Motor neuron (in vitro differentiated cells): ENCODE results near the gene IFT80. TPM values are rescaled to one million over a fixed set of nuclear protein-coding genes. Genes with fewer than 3 reads are reported as not detected.
A peak's percentile ranks its signal among the peaks of the same experiment; 100 is the strongest.

Experiments
- ATAC-seq, 8 experiments: fragments of 200-7000 bp; cut with Tn5 transposase; replicated peaks in 6 of 8; 2 replicates each; pipeline ENCODE4 v1.8.0; 2021; ENCODE audit warnings: mild to moderate bottlenecking in 8 of 8, moderate library complexity in 8 of 8
- H3K27ac ChIP-seq, 2 donors: fragments of 250-450 bp; sonication (Bioruptor Pico); 2 replicates each; pipeline ENCODE4 v1.9.0; 2021; ENCODE audit warnings: antibody characterized with exemption in 2 of 2, mild to moderate bottlenecking in 2 of 2, moderate library complexity in 1 of 2
- H3K4me1 ChIP-seq, 2 donors: fragments of 250-450 bp; sonication (Bioruptor Pico); replicated peaks in 1 of 2; 2 replicates each; pipeline ENCODE4 v1.6.1; 2021; ENCODE audit warnings: antibody characterized with exemption in 2 of 2, mild to moderate bottlenecking in 2 of 2, moderate library complexity in 1 of 2
- H3K4me3 ChIP-seq, 5 donors: fragments of 250-450 bp; sonication (Bioruptor Pico); 2 replicates each; pipeline ENCODE4 v1.9.0; 2021; ENCODE audit warnings: antibody characterized with exemption in 5 of 5, mild to moderate bottlenecking in 5 of 5, moderate library complexity in 4 of 5
- WGBS, 10 experiments: fragments of 450-650 bp; shearing (Covaris generic); methylation state at CpG; one replicate each; pipeline ENCODE4 v1.0.0; 2022; 5-methylcytosine and 5-hydroxymethylcytosine counted together
- in situ Hi-C, 9 experiments: fragments of 400-800 bp; cut with MboI; loops; one replicate each; pipeline ENCODE4 v1.15.0; 2021; ENCODE audit warnings: low sequenced_read_pairs in 9 of 9, low pct_unique_long_range_greater_than_20kb in 2 of 9; ENCODE audit not compliant: unreplicated experiment in 9 of 9
- total RNA-seq, 8 experiments: library from RNA; unstranded; fragments of 300-600 nt; gene quantifications; 2 replicates each; pipeline versions ENCODE4 v1.2.3 to v1.2.4, GENCODE V29; 2022

The IFT80 gene
- total RNA-seq, 8 experiments from 2014 or later: 22.4 to 50.2 (median 38.7) TPM

DNA sequence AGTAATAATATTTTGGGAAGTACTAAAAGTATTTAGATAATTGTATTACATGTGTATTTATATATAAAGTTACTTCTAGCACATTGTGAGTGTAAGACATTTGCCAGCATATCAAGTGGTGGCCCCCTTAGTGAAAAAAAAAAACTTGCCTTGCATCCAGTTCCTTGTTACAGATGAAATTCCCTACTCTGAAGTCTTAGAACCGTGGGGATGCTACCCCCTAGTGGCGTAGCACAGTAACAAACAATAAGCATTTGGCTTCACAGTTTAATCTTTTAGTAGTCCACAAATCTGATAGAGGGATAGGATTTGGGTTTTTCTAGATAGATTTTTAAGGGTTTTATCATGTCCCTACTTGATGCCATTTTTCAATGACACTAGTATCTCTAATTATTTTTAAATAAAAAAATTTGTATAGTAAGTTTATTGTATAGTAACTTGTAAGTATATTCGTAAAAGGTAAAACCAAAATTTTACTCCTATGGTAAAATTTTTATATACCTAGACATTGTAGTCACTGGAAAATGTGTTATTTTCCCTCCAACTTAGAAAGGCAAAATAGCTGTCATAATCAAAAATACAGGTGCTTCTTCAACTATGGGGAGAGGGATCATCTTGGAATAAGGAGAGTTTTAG is 14.7 kb upstream of the IFT80 start:
- H3K27ac ChIP-seq: no peak overlapping the region
- ATAC-seq: peak; percentile 39 to 85 (median 57)
- H3K4me1 ChIP-seq: no peaks in the 10 kb centered on the region
- 0 to 51% (median 42%) methylated on average over 2 to 3 of the region's 3 CpGs; no CpG with 5 or more reads in 1 of the 10 experiments for whole genome bisulfite sequencing, 10 experiments
- H3K4me3 ChIP-seq: no peak overlapping the region
- in situ Hi-C loops: loop anchor here in 3 of 9 experiments (25.0 kb wide), 1 partner anchor 376 kb away; no protein-coding TSS in a partner anchor

DNA sequence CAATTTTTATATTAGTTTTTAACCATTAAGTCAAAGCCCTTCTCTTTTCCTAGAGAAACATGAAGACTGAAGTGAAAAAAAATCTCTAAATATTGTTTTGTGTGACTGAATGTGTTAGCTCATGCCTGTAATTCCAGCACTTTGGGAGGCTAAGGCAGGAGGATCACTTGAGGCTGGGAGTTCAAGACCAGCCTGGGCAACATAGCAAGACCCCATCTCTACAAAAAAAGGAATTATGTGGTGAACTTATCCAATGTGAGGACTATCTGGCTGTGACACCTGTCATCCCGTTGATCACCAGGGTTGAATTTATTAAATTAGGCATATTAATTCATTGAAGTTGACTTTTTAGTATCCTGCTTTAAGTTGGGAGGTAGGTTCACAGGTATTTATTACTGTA is 13.5 kb upstream of the IFT80 start:
- no peaks in the 10 kb centered on the region for H3K4me1 ChIP-seq
- 0 to 100% (median 100%) methylated on average over 1 of the region's 1 CpG; no CpG with 5 or more reads in 5 of the 10 experiments for WGBS, 10 experiments
- ATAC-seq: no peak
- no peak overlapping the region for H3K4me3 ChIP-seq
- H3K27ac ChIP-seq: no peak overlapping the region
- in situ Hi-C loops: loop anchor here in 3 of 9 experiments (25.0 kb wide), 1 partner anchor 375 kb away; no protein-coding TSS in a partner anchor

DNA sequence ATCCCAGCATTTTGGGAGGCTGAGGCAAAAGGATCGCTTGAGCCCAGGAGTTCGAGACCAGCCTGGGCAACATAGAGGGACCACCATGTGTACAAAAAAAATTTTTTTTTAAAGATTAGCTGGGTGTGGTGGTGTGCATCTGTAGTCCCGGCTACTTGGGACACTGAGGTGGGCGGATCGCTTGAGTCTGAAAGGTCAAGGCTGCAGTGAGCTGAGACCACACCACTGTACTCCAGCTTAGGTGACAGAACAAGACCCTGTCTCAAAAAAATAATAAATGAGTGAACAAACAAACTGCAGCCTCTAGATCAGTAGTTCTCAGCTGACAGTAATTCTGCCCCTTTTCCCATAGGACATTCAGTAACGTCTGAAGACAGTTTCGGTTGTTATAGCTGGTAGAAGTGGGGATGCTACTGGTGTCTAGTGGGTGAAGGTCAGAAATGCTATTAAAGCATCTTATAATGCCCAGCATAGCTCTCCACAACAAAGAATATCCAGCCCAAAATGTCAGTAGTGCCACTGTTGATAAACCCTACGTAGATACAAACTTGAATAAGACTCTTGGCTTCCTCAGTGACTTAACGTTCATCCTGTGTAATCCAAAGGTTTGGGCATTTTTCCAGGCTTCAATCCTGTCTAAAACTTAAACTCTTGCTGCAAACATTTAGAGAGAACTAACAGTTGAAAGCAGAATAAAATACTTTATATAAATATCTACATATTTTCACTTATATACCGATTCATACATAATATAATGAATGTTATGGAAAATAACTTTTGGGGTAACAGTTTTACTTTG is 11.0 kb upstream of the IFT80 start:
- ATAC-seq: no peak

DNA sequence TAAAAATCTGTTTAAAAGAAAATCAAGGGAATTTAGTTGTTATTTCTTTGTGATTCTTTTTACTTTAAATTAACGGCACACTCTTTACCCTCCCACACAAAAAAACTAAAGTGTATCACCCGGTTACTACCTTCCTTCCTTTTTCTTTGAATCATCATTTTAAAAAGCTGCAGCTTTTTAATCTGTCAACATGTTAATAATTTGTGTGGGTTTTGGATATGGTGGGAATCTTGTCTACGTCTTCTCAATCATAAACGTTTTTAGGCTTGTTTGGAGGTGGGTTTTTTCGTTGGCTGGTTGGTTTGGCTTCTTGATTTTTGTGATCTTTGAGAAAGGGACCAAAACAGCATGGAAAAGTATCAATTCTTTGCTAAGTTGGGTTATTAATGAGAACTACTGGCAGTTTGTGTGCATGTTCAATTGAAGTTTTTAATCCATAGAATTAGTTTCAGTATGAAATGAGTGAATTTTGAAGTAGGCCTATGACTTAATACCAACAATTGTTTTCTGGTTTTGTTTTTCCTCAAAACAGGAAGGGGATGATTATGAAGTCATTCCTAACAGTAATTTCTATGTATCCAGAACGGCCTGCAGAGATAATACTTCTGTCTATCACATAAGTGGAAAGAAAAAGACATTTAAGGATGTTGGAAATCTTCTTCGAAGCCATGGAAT is 4.9 kb upstream of the IFT80 start:
- 28 to 90% (median 67%) methylated on average over 3 to 7 of the region's 7 CpGs for whole genome bisulfite sequencing, 10 experiments
- H3K4me1 ChIP-seq: peaks cover 2 to 5% of the 10 kb centered on the region in 2 donors
- H3K27ac ChIP-seq: no peak overlapping the region
- no peak overlapping the region for H3K4me3 ChIP-seq
- ATAC-seq: no peak
- in situ Hi-C loops: loop anchor here in 3 of 9 experiments (25.0 kb wide), 1 partner anchor 367 kb away; no protein-coding TSS in a partner anchor

More for the DNA sequence above, 11.0 kb upstream of the IFT80 start:
- Histone ChIP-seq H3K4me1 (no peaks in the 10 kb centered on the region), H3K27ac (no peak overlapping the region), H3K4me3 (no peak overlapping the region)
- 63 to 100% (median 93%) methylated on average over 1 to 10 of the region's 10 CpGs for WGBS, 10 experiments
- in situ Hi-C loops: loop anchor here in 3 of 9 experiments (25.0 kb wide), 1 partner anchor 373 kb away; no protein-coding TSS in a partner anchor

DNA sequence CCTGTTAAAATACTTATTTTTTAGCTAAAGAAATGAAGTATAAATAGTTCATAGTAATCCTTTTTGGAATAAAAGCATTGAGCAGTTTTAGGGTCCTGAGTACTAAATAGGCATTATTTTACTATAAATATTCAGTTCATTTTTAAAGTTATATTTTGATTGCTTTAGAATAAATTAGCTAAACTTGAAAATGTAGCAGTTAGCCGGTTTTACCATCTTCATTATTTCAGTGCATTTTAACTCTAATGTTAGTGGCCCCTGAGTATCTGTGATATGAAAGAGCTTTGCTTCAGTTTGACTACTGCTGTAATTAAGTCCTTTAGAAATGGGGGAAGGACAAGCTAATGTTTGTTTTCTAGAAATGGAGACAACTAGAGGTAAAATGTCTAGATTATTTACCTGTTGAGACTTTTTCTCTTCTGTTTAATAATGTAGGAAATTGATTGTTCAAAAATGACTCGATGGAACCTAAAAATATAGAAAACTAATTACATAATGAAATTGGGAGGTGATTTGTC is 4.1 kb upstream of the IFT80 start:
- Histone ChIP-seq H3K27ac (no peak overlapping the region), H3K4me1 (peaks cover 5 to 6% of the 10 kb centered on the region in 2 donors), H3K4me3 (no peak overlapping the region)
- in situ Hi-C loops: loop anchor here in 3 of 9 experiments (25.0 kb wide), 1 partner anchor 366 kb away; no protein-coding TSS in a partner anchor
- ATAC-seq: no peak
- 14 to 86% (median 49%) methylated on average over 1 to 2 of the region's 2 CpGs for WGBS, 10 experiments

DNA sequence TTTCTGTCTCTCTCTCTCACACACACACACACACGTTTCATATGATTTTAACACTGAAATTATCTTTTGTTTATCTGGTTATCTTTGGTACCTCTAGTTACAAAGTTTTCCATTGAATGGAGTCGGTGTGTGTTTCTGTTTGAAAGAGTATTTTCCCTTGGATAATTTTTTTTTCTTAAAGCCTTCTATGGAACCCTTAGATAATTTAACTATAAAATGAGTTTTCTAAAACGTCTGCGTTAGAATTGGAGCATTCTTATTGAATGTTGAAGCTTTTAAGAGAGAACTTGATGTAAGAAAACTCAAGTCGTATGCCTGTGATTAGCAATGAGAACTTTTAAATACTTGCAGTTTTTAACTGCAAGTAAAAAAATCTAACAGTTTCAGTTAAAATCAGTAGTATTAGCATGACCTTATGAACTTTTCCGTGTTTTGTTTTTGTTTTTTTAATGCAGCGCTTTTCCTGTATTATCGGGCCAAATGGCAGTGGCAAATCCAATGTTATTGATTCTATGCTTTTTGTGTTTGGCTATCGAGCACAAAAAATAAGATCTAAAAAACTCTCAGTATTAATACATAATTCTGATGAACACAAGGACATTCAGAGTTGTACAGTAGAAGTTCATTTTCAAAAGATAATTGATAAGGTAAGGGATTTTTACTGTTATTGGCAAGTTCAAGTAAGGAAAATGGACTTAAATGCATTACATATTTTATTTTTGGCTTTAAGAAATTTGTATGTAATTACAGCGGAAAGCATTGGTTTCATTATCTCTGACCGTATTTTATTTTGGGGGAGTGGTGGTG is 3.4 kb upstream of the IFT80 start:
- Histone ChIP-seq H3K27ac (no peak overlapping the region), H3K4me1 (peaks cover 5 to 8% of the 10 kb centered on the region in 2 donors), H3K4me3 (peak overlapping the region in 3 of 5 donors; percentile 61 to 86 (median 82))
- 0 to 68% (median 30%) methylated on average over 1 to 11 of the region's 11 CpGs for WGBS, 10 experiments
- ATAC-seq: no peak
- in situ Hi-C loops: loop anchor here in 3 of 9 experiments (25.0 kb wide), 1 partner anchor 365 kb away; no protein-coding TSS in a partner anchor

DNA sequence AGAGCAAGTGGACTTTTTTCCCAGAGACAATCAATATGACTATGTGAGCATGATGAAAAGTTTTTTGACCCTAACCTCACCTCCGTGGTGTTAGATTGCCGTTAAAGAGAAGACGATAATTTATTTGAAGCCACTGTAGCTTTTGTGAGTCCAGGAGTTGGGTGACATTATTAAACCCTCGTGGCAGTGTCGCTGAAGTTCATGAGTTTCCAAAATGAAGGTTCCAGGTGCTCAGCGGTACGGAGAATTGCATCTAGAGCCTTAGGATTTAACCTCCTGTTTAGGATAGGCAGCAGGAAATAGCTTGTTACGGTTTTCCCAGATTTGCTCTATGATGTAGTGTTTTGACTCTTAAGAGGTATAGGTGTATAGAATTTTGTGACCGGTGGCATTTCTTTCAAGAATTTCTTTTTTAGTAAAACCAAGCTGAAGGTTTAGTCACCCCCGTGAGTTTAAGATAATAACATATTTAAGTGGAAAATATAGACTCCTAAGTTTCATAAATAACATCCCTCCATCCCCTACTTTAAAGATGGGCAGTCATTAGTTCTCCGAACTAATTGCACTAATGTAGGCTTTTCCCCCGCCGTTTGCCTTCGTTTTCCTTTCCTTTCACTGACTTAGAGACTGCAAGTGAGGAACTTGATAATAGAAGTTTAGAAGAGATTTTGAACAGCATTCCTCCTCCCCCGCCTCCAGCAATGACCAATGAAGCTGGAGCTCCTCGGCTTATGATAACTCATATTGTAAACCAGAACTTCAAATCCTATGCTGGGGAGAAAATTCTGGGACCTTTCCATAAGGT is 2.5 kb upstream of the IFT80 start:
- WGBS, 10 experiments: 0 to 45% (median 5%) methylated on average over 2 to 16 of the region's 16 CpGs
- Histone ChIP-seq H3K27ac (no peak overlapping the region), H3K4me1 (peaks cover 5 to 8% of the 10 kb centered on the region in 2 donors), H3K4me3 (peak overlapping the region; percentile 46 to 86 (median 61))
- peak in 1 of 8 experiments; percentile 7 for ATAC-seq
- in situ Hi-C loops: loop anchor here in 3 of 9 experiments (25.0 kb wide), 1 partner anchor 364 kb away; no protein-coding TSS in a partner anchor

DNA sequence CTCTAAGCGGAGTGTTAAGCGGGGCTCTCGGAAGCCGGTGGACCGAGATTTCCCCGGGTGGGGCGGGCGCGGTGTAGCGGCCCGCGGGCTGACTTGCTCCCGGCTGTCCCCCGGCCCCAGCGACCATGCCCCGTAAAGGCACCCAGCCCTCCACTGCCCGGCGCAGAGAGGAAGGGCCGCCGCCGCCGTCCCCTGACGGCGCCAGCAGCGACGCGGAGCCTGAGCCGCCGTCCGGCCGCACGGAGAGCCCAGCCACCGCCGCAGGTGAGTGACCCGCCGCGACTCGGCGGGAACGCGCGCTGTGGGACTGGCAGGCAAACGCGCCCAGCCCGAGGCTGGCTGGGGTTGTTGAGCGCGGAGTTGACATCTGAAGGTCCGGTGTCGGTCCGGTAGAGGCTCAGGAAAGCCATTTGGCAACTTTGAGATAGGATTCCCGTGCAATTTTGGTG is 1.7 kb upstream of the IFT80 start:
- Histone ChIP-seq H3K4me3 (peak overlapping the region; percentile 46 to 86 (median 61)), H3K27ac (no peak overlapping the region), H3K4me1 (peaks cover 5 to 8% of the 10 kb centered on the region in 2 donors)
- 0 to 2% (median 1%) methylated on average over 4 to 13 of the region's 51 CpGs; no CpG with 5 or more reads in 4 of the 10 experiments for WGBS, 10 experiments
- in situ Hi-C loops: loop anchor here in 3 of 9 experiments (25.0 kb wide), 1 partner anchor 363 kb away; no protein-coding TSS in a partner anchor
- peak; percentile 3 to 35 (median 9) for ATAC-seq

DNA sequence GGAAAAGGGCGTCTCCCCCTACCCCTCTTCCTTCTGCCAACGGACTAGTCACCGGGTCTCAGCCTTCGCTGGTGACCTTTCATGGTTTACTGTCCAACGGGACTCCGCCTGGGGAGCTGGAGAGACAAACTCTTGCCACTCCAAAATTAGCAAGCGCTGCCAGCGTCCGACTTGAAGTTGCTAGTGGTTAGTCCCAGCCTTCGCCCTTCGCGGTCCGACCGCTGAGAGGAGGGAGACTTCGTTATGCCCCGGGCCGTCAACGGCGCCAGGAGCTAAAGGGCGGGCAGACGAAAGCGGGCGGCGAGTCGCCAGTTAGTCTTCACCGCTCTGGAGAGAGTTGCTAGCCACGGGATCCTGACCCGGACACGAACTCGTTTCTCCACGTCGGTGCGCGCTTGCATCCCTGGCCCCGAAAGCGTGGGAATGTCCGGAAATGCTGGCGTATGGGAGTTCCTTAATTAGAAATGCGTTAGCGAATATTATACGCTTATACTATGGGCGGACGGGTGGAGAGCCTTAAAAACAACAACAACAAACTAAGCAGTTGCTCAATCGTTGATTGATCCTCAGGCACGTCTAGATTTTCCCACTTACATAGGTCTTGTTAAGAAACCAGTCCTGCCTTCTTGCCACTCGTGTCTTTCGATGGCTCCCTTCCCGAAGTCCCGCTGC is 1.1 kb upstream of the IFT80 start:
- 0% methylated on average over 2 to 26 of the region's 49 CpGs; no CpG with 5 or more reads in 6 of the 10 experiments for WGBS, 10 experiments
- ATAC-seq: peak; percentile 7 to 42 (median 26)
- Histone ChIP-seq H3K27ac (peak overlapping the region in 1 of 2 donors; percentile 80), H3K4me3 (peak overlapping the region; percentile 46 to 86 (median 61)), H3K4me1 (peaks cover 5 to 8% of the 10 kb centered on the region in 2 donors)
- in situ Hi-C loops: loop anchor here in 3 of 9 experiments (25.0 kb wide), 1 partner anchor 363 kb away; no protein-coding TSS in a partner anchor

DNA sequence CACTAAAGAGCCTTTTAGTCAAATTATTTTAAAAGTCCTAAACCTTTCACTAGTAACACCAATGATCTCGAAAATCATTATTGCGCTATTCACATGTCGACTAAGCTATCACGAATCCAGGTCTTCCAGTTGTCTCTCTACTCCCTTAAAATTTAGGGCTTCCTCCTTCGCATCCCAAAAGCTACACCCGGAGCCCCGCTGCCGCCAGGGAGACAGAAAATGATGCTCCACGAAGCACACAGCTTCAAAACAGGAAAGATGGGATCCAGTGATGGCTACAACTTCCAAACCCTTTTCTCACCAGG is 253 bp downstream of the IFT80 start:
- peak in 5 of 8 experiments; percentile 5 to 23 (median 11) for ATAC-seq
- 0% methylated on average over 1 to 9 of the region's 9 CpGs; no CpG with 5 or more reads in 4 of the 10 experiments for WGBS, 10 experiments
- in situ Hi-C loops: no loop called here
- H3K4me1 ChIP-seq: peaks cover under 1 to 8% of the 10 kb centered on the region in 2 donors
- H3K27ac ChIP-seq: peak overlapping the region; percentile 59 to 80
- H3K4me3 ChIP-seq: peak overlapping the region; percentile 46 to 86 (median 61)

DNA sequence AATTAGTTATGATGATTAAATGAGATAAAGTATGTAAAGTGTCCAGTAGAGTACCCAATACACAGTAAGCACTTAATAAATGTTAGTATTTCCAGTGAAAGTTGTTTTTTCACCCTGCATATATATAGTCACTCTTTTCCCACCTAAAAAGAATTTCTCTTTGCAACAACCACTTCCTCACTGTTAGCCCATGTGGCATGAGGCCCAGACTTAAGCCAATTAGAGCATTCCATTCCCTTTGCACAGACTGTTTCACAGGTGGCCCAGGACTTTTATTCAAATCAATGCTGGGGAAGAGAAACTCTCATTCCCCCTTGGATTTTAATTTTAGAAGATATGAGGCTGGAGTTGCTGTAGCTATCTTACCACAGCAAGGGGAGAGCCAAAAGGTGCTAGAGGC is 3.7 kb downstream of the IFT80 start:
- no peak overlapping the region for H3K4me3 ChIP-seq
- H3K27ac ChIP-seq: no peak overlapping the region
- H3K4me1 ChIP-seq: peaks cover 0 to 5% of the 10 kb centered on the region in 2 donors
- no peak for ATAC-seq
- in situ Hi-C loops: no loop called here
